GM06990 (cell line): ENCODE data around the gene STARD9.

Source experiments
- DNase-seq: peaks from one replicate; pipeline ENCODE4 v3.0.0-alpha.2; 2011; ENCODE audit not compliant: insufficient read length; ENCODE audit errors: extremely low read depth
- H3K27me3 ChIP-seq: replicated peaks from 2 replicates; pipeline ENCODE4 v1.6.0; 2011; ENCODE audit warnings: low read length; ENCODE audit not compliant: control insufficient read depth, insufficient read depth
- H3K36me3 ChIP-seq: 2 replicates; pipeline ENCODE4 v1.5.1; 2011; ENCODE audit warnings: low read length; ENCODE audit not compliant: control insufficient read depth, insufficient read depth
- H3K4me3 ChIP-seq: replicated peaks from 2 replicates; pipeline ENCODE4 v1.5.1; 2011; ENCODE audit warnings: low read depth, mild to moderate bottlenecking, control low read depth, low read length
- TF ChIP-seq, protein P1 (sequence below): IDR thresholded peaks from 2 replicates; pipeline ENCODE4 v1.5.1; 2011; ENCODE audit warnings: low read length, control low read depth, mild to moderate bottlenecking, inconsistent platforms; ENCODE audit not compliant: insufficient read depth, poor library complexity, severe bottlenecking

STARD9 gene

DNA sequence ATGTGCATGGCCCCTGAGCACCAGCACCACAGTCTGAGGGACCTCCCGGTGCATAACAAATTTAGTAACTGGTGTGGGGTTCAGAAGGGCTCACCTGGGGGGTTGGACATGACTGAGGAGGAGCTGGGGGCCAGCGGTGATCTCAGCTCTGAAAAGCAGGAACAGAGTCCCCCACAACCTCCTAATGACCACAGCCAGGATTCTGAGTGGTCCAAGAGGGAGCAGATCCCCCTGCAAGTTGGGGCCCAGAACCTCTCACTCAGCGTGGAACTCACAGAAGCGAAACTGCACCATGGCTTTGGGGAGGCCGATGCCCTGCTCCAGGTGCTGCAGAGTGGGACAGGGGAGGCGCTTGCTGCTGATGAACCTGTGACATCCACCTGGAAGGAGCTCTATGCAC is 118.5 kb downstream of the STARD9 start:
- DNase-seq: no peak
- H3K27me3 ChIP-seq: no peaks in the 10 kb centered on the region
- TF ChIP-seq, protein P1, sequence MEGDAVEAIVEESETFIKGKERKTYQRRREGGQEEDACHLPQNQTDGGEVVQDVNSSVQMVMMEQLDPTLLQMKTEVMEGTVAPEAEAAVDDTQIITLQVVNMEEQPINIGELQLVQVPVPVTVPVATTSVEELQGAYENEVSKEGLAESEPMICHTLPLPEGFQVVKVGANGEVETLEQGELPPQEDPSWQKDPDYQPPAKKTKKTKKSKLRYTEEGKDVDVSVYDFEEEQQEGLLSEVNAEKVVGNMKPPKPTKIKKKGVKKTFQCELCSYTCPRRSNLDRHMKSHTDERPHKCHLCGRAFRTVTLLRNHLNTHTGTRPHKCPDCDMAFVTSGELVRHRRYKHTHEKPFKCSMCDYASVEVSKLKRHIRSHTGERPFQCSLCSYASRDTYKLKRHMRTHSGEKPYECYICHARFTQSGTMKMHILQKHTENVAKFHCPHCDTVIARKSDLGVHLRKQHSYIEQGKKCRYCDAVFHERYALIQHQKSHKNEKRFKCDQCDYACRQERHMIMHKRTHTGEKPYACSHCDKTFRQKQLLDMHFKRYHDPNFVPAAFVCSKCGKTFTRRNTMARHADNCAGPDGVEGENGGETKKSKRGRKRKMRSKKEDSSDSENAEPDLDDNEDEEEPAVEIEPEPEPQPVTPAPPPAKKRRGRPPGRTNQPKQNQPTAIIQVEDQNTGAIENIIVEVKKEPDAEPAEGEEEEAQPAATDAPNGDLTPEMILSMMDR: no peak
- peaks cover 2% of the 10 kb centered on the region for H3K36me3 ChIP-seq
- H3K4me3 ChIP-seq: no peak overlapping the region

DNA sequence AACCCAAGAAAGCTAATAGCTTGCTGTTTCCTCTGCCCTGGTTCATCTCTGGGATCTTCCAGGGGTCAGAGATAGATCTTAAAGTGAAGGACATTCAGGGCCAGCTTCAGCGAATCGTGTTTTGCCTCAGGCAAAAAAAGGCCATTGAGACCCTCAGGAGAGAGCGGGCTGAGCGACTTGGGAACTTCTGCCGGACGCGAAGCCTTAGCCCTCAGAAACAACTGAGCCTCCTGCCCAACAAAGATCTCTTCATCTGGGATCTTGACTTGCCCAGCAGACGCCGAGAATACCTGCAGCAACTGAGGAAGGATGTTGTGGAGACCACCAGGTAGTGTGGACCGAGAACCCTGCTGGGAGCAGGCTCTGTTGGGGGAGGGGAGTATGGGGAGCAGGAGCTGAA is 119.0 kb downstream of the STARD9 start:
- no peak for DNase-seq
- Histone ChIP-seq H3K4me3 (no peak overlapping the region), H3K36me3 (peaks cover 2% of the 10 kb centered on the region), H3K27me3 (no peaks in the 10 kb centered on the region)
- TF ChIP-seq, protein P1: no peak

DNA sequence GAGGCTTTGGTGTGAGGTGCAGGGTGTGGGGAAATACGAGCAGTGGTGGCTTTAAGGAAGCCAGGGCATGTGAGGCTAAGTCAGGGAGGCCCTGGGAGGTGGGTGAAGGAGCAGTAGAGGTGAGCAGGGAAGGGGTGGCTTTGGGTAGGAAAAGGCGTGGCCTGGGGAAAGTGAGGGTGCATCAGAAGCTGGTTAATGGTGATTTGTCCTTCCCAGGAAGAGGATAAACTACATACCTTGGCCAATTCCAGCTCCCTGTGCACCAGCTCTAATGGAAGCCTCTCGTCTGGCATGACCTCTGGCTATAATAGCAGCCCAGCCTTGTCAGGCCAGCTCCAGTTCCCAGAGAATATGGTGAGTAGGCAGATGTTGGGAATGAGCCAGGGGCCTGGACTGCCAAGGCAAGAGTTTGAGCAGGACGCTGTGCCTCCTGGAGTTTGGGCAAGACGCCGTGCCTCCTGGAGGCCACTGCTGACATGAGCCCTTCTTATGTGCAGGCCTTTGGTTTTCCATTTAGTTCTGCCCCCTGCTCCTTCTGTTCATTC is 120.2 kb downstream of the STARD9 start:
- TF ChIP-seq, protein P1: no peak
- no peak for DNase-seq
- Histone ChIP-seq H3K27me3 (no peaks in the 10 kb centered on the region), H3K4me3 (no peak overlapping the region), H3K36me3 (peaks cover 2% of the 10 kb centered on the region)

DNA sequence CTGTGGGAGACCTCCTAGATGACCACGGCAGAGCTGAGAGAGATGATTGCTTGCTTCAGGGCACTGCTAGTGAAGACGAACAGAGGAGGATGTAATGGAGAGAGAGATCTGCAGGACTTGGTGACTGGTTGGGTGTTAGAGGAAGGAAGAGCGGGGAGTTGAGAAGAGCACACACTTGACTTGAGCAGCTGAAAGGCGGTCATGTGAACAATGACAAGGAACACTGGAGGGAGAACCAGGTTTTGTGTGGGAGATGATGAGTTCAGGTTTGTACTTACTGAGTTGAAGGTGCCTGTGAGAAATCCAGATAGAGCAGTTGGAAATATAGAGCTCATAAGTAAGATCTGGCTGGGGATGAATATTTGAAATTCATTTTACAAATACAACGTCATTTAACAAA is 121.2 kb downstream of the STARD9 start:
- TF ChIP-seq, protein P1: no peak
- no peaks in the 10 kb centered on the region for H3K27me3 ChIP-seq
- H3K4me3 ChIP-seq: no peak overlapping the region
- DNase-seq: no peak
- peaks cover 2% of the 10 kb centered on the region for H3K36me3 ChIP-seq

DNA sequence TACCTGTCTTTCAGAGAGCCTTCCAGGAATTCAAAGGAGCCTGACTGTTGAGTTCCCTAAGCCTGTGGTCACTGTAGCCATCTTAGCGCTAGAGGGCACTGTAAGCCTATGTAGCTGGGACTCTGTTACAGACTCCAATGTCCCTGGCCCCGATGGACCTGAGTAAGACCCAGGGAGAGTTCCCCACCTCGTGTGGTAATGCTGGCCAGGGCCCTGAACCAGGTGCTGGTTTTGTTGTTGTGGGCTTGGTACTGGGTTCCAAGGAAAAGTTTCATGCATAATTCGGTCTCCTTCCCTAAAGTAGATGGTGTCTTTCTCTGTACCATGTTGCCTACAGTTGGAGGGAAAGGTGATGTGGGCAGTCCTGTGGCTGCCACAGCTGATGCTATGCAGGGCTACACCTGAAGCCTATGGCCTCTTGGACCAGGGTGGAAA is 129.1 kb downstream of the STARD9 start:
- Histone ChIP-seq H3K27me3 (no peaks in the 10 kb centered on the region), H3K36me3 (no peaks in the 10 kb centered on the region; the same call in none of the 2 replicates), H3K4me3 (no peak overlapping the region)
- TF ChIP-seq, protein P1: peak; percentile 88
- peak; percentile 21 for DNase-seq

DNA sequence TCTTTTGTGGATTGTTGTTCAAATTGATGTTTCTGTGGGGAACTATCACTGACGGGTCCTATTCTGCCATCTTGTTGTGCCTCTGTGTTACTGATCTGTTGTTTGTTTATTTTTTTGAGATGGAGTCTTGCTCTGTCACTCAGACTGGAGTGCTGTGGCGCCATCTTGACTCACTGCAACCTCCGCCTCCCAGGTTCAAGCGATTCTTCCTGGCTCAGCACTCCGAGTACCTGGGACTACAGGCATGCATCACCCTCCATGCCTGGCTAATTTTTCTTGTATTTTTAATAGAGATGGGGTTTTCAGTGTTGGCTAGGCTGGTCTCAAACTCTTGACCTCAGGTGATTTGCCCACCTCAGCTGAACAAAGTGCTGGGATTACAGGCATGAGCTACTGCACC is 129.9 kb downstream of the STARD9 start:
- Histone ChIP-seq H3K4me3 (no peak overlapping the region), H3K27me3 (no peaks in the 10 kb centered on the region), H3K36me3 (no peaks in the 10 kb centered on the region; the same call in 1 of the 2 replicates)
- TF ChIP-seq, protein P1: no peak
- no peak for DNase-seq
